Kasumi-1 (cell line): ENCODE data around the gene EZH2.
A peak's percentile ranks its signal among the peaks of the same experiment; 100 is the strongest.

Source experiments
- DNase-seq, 2 experiments: peaks; one replicate each; lab custom pipeline; 2025; lab: John Stamatoyannopoulos, UW

The EZH2 gene

GRCh38 chr7:148806187-148806586 is 77.9 kb downstream of the EZH2 start:
- DNase-seq: no peak

DNA sequence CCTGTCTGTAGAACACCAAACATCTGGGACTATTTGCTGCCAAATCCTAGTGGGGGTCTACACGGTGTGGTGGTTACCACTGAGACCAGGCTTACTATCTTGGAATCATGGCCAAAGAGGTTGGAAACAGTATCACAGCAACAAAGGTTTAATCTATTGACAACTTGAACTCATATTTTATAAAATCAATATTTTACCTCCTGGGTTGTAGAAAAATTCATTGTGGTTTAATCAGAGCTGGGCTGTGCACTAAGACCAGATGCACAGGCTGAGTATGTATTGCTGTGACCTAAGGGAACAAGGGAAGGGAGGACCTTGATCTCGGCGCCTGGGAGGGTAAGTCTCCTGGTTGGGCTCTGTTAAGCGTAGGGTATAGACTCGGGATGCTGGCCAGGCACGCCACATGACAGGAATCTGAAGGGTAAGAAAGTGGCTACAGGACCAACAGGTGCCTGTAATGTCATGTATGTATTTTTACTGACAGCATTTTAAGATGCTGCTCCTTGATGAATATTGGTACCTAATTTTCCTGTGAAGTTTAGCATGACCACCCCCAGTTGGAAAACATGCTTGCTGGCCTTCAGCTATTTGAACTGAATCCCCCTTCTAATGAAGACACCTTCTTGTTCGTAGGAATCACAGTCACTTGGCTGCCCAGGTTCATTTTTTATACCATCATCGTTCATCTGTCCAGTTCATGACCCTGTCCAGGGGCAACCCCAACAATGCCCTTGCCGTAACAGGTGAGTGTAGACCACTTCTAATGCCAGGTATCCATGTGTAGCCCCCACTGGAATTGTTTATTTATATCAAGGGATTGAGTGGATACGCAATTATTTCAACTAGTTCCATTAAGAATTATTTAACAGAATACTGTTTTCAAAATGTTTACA is 79.5 kb downstream of the EZH2 start:
- DNase-seq: no peak

GRCh38 chr7:148803094-148803493 is 81.0 kb downstream of the EZH2 start:
- DNase-seq: no peak

DNA sequence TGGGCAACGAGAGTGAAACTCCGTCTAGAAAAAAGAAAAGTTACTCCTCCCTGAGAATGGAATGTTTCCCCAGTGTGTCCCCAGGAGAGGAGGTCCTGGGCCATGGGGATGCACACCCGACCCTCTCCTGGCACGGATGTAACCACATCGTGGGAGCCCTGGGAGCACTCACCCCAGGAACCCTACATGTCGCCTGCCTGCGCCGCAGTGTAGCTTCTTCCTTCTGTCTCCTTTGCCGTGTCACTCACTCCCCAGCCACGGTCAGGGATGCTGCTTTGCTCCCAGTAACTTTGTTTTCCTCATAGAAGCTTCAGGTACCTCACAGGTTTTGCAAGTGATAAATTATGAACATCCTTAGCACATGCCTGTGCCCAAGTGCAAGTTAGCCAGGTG is 82.0 kb downstream of the EZH2 start:
- DNase-seq: no peak

DNA sequence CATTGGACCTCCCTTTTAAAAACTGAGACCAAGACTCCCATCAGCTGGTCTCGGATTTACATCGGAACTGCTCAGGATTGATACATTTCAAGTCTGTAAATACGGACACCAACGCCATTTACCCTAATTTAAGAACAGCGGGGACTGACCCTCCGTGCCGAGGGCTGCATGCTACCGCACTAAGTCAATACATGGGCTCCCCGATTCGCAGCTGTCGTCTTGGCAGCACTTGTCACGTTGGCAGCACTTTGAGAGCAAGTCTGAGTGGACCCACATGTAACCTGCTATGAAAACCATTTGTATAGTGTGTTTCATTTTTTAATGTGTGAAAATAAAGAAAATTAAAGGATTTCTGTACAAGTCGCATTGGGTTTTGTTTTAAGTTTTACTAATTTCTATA is 83.4 kb downstream of the EZH2 start:
- no peak for DNase-seq

GRCh38 chr7:148799893-148800555 is 84.1 kb downstream of the EZH2 start:
- no peak for DNase-seq

GRCh38 chr7:148796841-148797240 is 87.2 kb downstream of the EZH2 start:
- no peak for DNase-seq

DNA sequence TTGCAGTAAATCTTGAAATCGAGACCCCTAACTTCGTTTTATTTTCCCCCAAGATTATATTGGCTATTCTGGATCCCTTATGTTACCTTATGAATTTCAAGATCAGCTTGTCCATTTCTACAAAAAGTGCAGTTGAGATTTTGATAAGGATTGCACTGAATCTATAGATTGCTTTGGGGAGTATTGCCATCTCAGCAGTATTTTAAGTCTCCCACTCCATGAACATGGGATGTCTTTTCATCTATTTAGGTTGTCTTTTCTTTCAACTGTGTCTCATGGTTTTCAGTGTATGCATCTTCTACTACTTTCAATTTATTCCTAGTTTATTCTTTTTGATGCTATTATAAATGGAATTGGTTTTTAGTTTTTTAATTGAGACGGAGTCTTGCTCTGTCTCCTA is 89.6 kb downstream of the EZH2 start:
- DNase-seq: no peak

DNA sequence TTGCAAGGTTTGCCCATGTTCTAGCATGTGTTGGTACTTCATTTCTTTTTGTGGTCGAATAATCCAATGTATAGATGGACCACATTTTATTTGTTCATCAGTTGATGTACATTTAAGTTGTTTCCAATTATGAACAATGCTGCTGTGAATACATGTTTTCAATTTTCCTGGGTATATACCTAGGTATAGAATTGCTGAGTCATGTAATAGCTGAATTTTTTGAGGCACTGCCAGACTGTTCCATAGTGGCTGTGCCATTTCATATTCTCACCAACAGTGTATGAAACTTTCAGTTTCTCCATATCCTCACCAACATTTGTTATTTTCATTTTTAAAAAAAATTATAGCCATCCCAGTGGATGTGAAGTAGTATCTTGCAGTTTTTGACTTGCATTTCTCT is 90.5 kb downstream of the EZH2 start:
- no peak for DNase-seq

GRCh38 chr7:148791546-148791945 is 92.5 kb downstream of the EZH2 start:
- DNase-seq: no peak

DNA sequence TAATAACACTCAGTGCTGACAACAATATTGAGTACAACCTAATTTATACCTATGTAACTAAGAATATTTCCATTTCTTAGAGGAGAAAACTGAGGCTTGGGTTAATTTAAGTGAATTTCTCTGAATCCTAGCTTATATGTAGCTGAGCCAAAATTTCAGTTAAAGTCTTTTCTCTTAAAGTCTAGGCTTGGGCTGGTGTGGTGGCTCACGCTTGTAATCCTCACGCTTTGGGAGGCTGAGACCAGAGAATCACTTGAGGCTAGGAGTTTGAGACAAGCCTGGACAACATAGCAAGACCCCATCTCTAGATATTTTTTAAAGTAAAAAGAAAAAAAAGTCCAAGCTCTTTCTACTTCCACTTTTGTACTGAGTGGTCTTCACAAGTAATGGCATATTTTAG is 93.2 kb downstream of the EZH2 start:
- no peak for DNase-seq

GRCh38 chr7:148790131-148790726 is 93.9 kb downstream of the EZH2 start:
- DNase-seq: no peak

GRCh38 chr7:148789220-148789619 is 94.9 kb downstream of the EZH2 start:
- DNase-seq: no peak

GRCh38 chr7:148787571-148788295 is 96.4 kb downstream of the EZH2 start:
- DNase-seq: no peak

- DNase-seq: no peak
These were observed 100.1 kb downstream of the EZH2 start for GRCh38 chr7:148783801-148784527.

DNA sequence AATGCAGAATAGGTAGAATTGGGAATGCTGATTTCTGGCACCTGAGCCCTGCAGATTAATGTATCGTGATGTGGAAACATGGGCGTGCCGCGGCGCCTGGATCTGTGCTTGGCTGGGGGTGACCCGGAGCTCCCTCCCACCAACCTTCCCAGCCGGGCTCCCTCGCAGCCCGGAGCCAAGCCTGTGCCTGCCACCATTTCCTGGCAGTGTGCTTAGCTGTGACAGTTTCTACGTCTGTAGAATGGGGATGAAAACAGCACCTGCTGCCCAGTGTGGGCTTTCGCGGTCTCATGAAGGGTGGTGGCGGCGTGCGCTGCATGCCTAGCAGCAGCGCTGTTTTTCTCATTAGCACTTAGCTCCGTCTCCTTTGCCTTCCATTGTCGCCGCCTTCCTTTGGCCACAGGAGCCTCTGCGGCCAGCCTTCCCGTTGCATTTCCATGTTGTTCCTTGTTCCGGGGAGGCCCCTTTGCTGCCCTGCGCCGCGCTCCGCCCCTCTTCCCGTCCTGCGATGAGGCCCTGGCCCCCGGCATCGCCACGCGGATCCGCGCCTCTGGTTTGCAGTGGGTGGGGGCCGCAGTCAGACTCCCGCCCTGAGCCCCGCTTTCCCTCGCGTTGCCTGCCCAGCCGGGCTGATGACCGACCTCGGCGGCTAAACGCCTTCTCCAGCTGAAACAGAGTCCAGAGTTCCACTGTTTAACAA is 101.2 kb downstream of the EZH2 start:
- DNase-seq: no peak

DNA sequence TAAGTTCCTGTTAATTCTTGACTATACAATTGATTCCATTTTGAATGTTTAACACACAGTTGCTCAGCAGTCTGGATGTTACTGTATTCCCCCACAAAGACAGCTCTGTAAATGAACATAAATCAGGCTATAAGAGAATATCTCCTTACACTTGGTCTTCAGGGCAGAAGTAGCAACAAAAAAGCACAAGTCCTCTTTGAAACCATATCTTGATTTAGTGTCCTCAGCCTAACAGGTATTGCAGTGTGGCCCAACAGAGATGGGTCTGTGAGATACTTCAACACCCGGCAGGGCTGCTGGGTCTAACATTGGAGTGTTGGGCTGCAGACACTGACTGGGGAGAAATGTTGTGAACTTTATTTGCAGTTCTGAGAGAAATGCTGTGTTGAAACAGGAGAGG is 109.6 kb downstream of the EZH2 start:
- DNase-seq: no peak

DNA sequence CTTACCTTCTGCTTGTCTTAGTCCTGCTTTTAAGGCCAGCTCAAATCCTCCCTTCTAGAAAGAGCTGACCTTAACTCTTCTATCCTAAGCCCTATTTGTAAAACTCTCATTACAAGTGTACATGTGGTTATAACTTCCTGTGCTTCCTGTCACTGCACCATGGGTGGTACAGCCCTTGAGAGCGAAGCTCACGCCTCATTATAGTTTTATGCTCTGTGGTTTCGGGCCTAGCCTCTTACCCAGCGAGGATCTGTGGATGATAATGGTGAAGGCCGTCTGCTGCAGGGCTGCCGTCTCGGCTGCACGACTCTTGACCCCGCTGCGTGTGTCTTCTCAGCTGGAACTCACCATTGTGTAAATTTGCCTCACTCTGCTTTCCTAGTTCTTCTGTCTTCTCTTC is 110.8 kb downstream of the EZH2 start:
- peak; percentile 89 for DNase-seq

GRCh38 chr7:148772297-148773089 is 111.6 kb downstream of the EZH2 start:
- DNase-seq: peak in 1 of 2 experiments; percentile 14

GRCh38 chr7:148770004-148770403 is 114.1 kb downstream of the EZH2 start:
- DNase-seq: no peak
